ENCODE measurements around the gene FPGS. TPM values are rescaled to one million over a fixed set of nuclear protein-coding genes. Genes with fewer than 3 reads are reported as not detected.

FPGS gene
- total RNA-seq, 1 experiment from 2014 or later, result 70.6 TPM

DNA sequence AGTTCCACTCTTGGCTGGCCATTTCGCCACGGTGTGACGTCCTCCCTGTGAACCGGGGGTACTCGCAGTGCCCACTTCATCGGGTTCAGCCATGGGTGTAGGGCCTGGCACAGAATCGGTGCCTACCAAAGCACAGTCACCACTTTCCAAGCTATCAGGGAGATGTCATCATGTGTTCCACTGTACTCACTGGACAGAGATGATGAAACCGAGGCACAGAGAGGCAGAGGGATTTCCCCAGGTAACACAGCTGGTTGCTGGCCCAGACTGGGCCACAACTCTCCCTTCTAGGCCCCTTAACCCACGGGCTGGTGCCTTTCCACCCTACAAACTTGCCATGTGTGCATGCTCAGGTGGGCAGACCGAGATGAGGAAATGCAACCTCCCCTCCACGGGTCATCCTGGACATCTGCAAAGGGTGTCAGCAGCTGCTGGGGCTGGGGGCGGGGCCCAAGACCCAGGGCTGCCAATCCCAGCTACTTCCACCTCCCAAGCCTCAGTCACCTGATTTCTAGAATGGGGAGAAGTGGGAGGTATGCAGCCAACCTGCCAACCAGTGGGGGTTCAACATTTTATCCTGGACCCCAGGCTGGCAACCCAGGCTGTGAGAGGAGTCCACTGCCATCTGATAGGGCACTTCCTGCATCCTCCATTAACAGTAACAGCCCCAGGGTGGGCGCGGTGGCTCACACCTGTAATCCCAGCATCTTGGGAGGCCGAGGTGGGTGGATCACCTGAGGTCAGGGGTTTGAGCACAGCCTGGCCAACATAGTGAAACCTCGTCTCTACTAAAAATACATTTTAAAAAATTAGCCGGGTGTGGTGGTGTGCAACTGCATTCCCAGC is 23.3 kb upstream of the FPGS start:
- H3K4me2 ChIP-seq (ENCODE audit: low read length), result no peak overlapping the region
- BruUV-seq (replicated peaks), result no TSS peak
- DNase-seq (ENCODE audit: low read depth, low spot score) (no peak), ATAC-seq (peak; percentile 67)
- no peak overlapping the region for H3K9ac ChIP-seq (ENCODE audit: low read length)
- H3K27ac ChIP-seq (ENCODE audit: low read depth, low read length), result no peak overlapping the region
- H3K79me2 ChIP-seq (ENCODE audit: insufficient read depth, low read length), result no peaks in the 10 kb centered on the region
- no peaks in the 10 kb centered on the region for H3K9me2 ChIP-seq (ENCODE audit: insufficient read depth)
- no peaks in the 10 kb centered on the region for H3K27me3 ChIP-seq (ENCODE audit: insufficient read depth, low read length)
- CTCF ChIA-PET, result interaction anchor here (1.0 kb wide), 1 partner anchor 44 kb away, joined by 3 read pairs; the partner anchor contains the start of gene TOR2A
- no peaks in the 10 kb centered on the region for H3K9me3 ChIP-seq (ENCODE audit: control insufficient read depth in 1 of 2, insufficient read depth in 1 of 2, low read depth in 1 of 2, low read length in 2 of 2)
- H3K4me3 ChIP-seq (replicated peaks in 1 of 2; ENCODE audit: low read depth in 1 of 2, low read length in 2 of 2), result no peak overlapping the region
- H4K20me1 ChIP-seq (ENCODE audit: insufficient read depth), result no peaks in the 10 kb centered on the region
- H3K4me1 ChIP-seq (ENCODE audit: control insufficient read depth in 1 of 2, insufficient read depth in 2 of 2, low read length in 2 of 2), result peaks cover 0 to 2% of the 10 kb centered on the region in 2 experiments; a peak in 2 of 4 replicates
- POLR2A ChIA-PET, result no interaction called here
- no peaks in the 10 kb centered on the region for H3K36me3 ChIP-seq (ENCODE audit: control insufficient read depth in 1 of 2, insufficient read depth in 2 of 2, low read length in 2 of 2)
- no peak for TF ChIP-seq ZFX (IDR thresholded peaks at IDR 0.05)
- TF ChIP-seq RAD21 (IDR thresholded peaks at IDR 0.05; ENCODE audit: low read depth), result no peak
- no peak for TF ChIP-seq POLR2A (IDR thresholded peaks at IDR 0.05; ENCODE audit: borderline replicate concordance, extremely low read depth, insufficient read depth, insufficient read length)
- TF ChIP-seq, protein P1, sequence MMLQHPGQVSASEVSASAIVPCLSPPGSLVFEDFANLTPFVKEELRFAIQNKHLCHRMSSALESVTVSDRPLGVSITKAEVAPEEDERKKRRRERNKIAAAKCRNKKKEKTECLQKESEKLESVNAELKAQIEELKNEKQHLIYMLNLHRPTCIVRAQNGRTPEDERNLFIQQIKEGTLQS (IDR thresholded peaks at IDR 0.05), result no peak
- TF ChIP-seq EGR1 (IDR thresholded peaks at IDR 0.05; ENCODE audit: low read depth), result no peak
- TF ChIP-seq, protein P2, sequence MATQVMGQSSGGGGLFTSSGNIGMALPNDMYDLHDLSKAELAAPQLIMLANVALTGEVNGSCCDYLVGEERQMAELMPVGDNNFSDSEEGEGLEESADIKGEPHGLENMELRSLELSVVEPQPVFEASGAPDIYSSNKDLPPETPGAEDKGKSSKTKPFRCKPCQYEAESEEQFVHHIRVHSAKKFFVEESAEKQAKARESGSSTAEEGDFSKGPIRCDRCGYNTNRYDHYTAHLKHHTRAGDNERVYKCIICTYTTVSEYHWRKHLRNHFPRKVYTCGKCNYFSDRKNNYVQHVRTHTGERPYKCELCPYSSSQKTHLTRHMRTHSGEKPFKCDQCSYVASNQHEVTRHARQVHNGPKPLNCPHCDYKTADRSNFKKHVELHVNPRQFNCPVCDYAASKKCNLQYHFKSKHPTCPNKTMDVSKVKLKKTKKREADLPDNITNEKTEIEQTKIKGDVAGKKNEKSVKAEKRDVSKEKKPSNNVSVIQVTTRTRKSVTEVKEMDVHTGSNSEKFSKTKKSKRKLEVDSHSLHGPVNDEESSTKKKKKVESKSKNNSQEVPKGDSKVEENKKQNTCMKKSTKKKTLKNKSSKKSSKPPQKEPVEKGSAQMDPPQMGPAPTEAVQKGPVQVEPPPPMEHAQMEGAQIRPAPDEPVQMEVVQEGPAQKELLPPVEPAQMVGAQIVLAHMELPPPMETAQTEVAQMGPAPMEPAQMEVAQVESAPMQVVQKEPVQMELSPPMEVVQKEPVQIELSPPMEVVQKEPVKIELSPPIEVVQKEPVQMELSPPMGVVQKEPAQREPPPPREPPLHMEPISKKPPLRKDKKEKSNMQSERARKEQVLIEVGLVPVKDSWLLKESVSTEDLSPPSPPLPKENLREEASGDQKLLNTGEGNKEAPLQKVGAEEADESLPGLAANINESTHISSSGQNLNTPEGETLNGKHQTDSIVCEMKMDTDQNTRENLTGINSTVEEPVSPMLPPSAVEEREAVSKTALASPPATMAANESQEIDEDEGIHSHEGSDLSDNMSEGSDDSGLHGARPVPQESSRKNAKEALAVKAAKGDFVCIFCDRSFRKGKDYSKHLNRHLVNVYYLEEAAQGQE (IDR thresholded peaks at IDR 0.05; ENCODE audit: low read depth), result no peak
- TF ChIP-seq, protein P3, sequence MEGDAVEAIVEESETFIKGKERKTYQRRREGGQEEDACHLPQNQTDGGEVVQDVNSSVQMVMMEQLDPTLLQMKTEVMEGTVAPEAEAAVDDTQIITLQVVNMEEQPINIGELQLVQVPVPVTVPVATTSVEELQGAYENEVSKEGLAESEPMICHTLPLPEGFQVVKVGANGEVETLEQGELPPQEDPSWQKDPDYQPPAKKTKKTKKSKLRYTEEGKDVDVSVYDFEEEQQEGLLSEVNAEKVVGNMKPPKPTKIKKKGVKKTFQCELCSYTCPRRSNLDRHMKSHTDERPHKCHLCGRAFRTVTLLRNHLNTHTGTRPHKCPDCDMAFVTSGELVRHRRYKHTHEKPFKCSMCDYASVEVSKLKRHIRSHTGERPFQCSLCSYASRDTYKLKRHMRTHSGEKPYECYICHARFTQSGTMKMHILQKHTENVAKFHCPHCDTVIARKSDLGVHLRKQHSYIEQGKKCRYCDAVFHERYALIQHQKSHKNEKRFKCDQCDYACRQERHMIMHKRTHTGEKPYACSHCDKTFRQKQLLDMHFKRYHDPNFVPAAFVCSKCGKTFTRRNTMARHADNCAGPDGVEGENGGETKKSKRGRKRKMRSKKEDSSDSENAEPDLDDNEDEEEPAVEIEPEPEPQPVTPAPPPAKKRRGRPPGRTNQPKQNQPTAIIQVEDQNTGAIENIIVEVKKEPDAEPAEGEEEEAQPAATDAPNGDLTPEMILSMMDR (IDR thresholded peaks at IDR 0.05 in 2 of 3, conservative IDR thresholded peaks at IDR 0.05 in 1 of 3; ENCODE audit: borderline replicate concordance in 1 of 3, insufficient read depth in 1 of 3, low read depth in 2 of 3, low read length in 2 of 3), result no peak
- no peak for TF ChIP-seq JUND (IDR thresholded peaks at IDR 0.05)
- no peak for TF ChIP-seq EZH2phosphoT487 (IDR thresholded peaks at IDR 0.05; ENCODE audit: borderline replicate concordance)
- no peak for TF ChIP-seq POLR2AphosphoS5 (IDR thresholded peaks at IDR 0.05; ENCODE audit: low read depth, low read length)
- no peak for TF ChIP-seq FOSL1 (IDR thresholded peaks at IDR 0.05; ENCODE audit: low read depth)
- TF ChIP-seq YY1 (IDR thresholded peaks at IDR 0.05; ENCODE audit: extremely low read depth, insufficient replicate concordance, low read depth, low read length), result no peak
- intact Hi-C loops (cut with micrococcal nuclease), result no loop called here
- RAD21 ChIA-PET (ENCODE audit: low non-redundant PET in 1 of 2, low total read pairs in 2 of 2, uncharacterized antibody in 2 of 2, unreplicated experiment in 2 of 2), result no interaction called here
- H2AFZ ChIP-seq (ENCODE audit: low read depth, low read length, poor library complexity, severe bottlenecking), result no peak overlapping the region
